B cell (primary cell): Measurements from ENCODE around the gene KDM3B.

ENCODE experiments used
- EZH2 ChIP-seq: IDR thresholded peaks from 2 replicates; pipeline ENCODE4 v1.6.1; 2012; ENCODE audit warnings: borderline replicate concordance, low read depth, mild to moderate bottlenecking, moderate library complexity, low read length; ENCODE audit not compliant: insufficient read depth, poor library complexity, severe bottlenecking
- TF ChIP-seq, protein P1 (sequence below): fragments of 200-600 bp; IDR thresholded peaks from one replicate; pipeline ENCODE4 v1.8.0; 2022; ENCODE audit warnings: antibody characterized with exemption, mild to moderate bottlenecking

DNA sequence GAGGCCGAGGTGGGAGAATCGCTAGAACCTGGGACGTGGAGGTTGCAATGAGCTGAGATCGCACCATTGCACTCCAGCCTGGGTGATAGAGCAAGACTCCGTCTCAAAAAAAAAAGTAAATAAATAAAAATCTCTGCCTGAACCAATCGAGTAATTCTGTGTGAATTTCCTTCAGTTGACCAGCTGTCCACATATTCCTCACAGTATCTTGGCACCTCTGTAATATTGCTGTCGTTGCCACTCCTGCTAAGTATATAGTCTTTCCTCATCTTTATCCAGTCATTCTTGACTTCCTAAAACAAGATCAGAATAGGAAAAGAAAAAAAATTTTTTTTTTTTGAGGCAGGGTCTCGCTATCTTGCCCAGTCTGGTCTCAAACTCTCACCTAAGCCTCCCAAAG is 29.9 kb downstream of the KDM3B start:
- TF ChIP-seq, protein P1, sequence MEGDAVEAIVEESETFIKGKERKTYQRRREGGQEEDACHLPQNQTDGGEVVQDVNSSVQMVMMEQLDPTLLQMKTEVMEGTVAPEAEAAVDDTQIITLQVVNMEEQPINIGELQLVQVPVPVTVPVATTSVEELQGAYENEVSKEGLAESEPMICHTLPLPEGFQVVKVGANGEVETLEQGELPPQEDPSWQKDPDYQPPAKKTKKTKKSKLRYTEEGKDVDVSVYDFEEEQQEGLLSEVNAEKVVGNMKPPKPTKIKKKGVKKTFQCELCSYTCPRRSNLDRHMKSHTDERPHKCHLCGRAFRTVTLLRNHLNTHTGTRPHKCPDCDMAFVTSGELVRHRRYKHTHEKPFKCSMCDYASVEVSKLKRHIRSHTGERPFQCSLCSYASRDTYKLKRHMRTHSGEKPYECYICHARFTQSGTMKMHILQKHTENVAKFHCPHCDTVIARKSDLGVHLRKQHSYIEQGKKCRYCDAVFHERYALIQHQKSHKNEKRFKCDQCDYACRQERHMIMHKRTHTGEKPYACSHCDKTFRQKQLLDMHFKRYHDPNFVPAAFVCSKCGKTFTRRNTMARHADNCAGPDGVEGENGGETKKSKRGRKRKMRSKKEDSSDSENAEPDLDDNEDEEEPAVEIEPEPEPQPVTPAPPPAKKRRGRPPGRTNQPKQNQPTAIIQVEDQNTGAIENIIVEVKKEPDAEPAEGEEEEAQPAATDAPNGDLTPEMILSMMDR: no peak
- no peak for TF ChIP-seq EZH2
